Erythroblast (primary cell): ENCODE measurements around the gene OPRD1.
"Not testable (repeated sequence)": the region's sequence is repeated elsewhere in the genome, so short reads cannot be mapped to it uniquely, and the experiment has no call there.

Experiments
- DNase-seq, 2 experiments: peaks; one replicate each; lab custom pipeline; 2025; lab: John Stamatoyannopoulos, UW
- GATA1 ChIP-seq: IDR thresholded peaks from 2 replicates; pipeline ENCODE4 v1.6.1; 2011; ENCODE audit warnings: low read depth, mild to moderate bottlenecking, control low read depth, low read length, moderate library complexity
- POLR2A ChIP-seq: IDR thresholded peaks from 2 replicates; pipeline ENCODE4 v1.6.1; 2011; ENCODE audit warnings: mild to moderate bottlenecking, low read length

The OPRD1 gene

GRCh38 chr1:28789816-28790215 lies 22.2 kb upstream of the OPRD1 start:
- no peak for TF ChIP-seq GATA1
- no peak for TF ChIP-seq POLR2A
- DNase-seq: no peak

- TF ChIP-seq GATA1 (no peak), POLR2A (no peak)
- no peak for DNase-seq
These were observed 21.5 kb upstream of the OPRD1 start for GRCh38 chr1:28790377-28791035.

- DNase-seq: not testable (repeated sequence)
These were observed 20.0 kb upstream of the OPRD1 start for GRCh38 chr1:28791929-28792328.

GRCh38 chr1:28792644-28793121 lies 19.3 kb upstream of the OPRD1 start:
- no peak for TF ChIP-seq POLR2A
- no peak for DNase-seq

GRCh38 chr1:28794582-28794981 lies 17.4 kb upstream of the OPRD1 start:
- not testable (repeated sequence) for DNase-seq

GRCh38 chr1:28796352-28797211 lies 15.4 kb upstream of the OPRD1 start:
- no peak for DNase-seq
- TF ChIP-seq POLR2A (no peak), GATA1 (no peak)

- no peak for TF ChIP-seq GATA1
- TF ChIP-seq POLR2A: no peak
- DNase-seq: no peak
These were observed 11.6 kb upstream of the OPRD1 start for GRCh38 chr1:28800324-28800723.

- TF ChIP-seq POLR2A (no peak), GATA1 (no peak)
- no peak for DNase-seq
These were observed 10.5 kb upstream of the OPRD1 start for GRCh38 chr1:28801461-28801860.

- DNase-seq: no peak
- TF ChIP-seq POLR2A (no peak), GATA1 (no peak)
These were observed 8.9 kb upstream of the OPRD1 start for GRCh38 chr1:28803051-28803450.

- TF ChIP-seq POLR2A: no peak
- no peak for TF ChIP-seq GATA1
- DNase-seq: no peak
These were observed 8.3 kb upstream of the OPRD1 start for GRCh38 chr1:28803662-28804061.

- no peak for DNase-seq
- no peak for TF ChIP-seq GATA1
- no peak for TF ChIP-seq POLR2A
These were observed 7.9 kb upstream of the OPRD1 start for GRCh38 chr1:28804071-28804470.

- TF ChIP-seq GATA1 (no peak), POLR2A (no peak)
- DNase-seq: no peak
These were observed 4.9 kb upstream of the OPRD1 start for GRCh38 chr1:28807046-28807445.

- DNase-seq: no peak
- TF ChIP-seq GATA1 (no peak), POLR2A (no peak)
These were observed 4.0 kb upstream of the OPRD1 start for GRCh38 chr1:28807986-28808385.

- TF ChIP-seq GATA1 (no peak), POLR2A (no peak)
- no peak for DNase-seq
These were observed 603 bp upstream of the OPRD1 start for GRCh38 chr1:28811369-28811765.
